OCI-LY7 (cell line): Measurements from ENCODE around the gene INSYN2B. TPM values are rescaled to one million over a fixed set of nuclear protein-coding genes. Genes with fewer than 3 reads are reported as not detected.

Experiments used
- BruUV-seq: library from RNA; stranded (reverse); fragments of 400-500 nt; replicated peaks from 2 replicates; lab custom pipeline; 2021; lab: Mats Ljungman, UMichigan
- CTCF ChIA-PET: fragments of 300-600 bp; sonication (Branson Sonifier 250); formaldehyde crosslinking; loops from one replicate; lab custom pipeline; 2022; ENCODE audit warnings: antibody characterized with exemption; ENCODE audit not compliant: unreplicated experiment; lab: Charles Lee
- POLR2A ChIA-PET: fragments of 300-600 bp; sonication (Branson Sonifier 250); formaldehyde crosslinking; loops from one replicate; lab custom pipeline; 2022; ENCODE audit warnings: antibody characterized with exemption; lab: Charles Lee
- DNase-seq: peaks from one replicate; pipeline ENCODE4 v3.0.0-alpha.2; 2015; ENCODE audit warnings: low spot score
- H2AFZ ChIP-seq: fragments of 200-600 bp; sonication (generic), shearing (Covaris generic); 2 replicates; pipeline ENCODE4 v1.6.1; 2014; ENCODE audit warnings: mild to moderate bottlenecking, antibody characterized with exemption, low read length, moderate library complexity
- H3K27ac ChIP-seq: fragments of 200-600 bp; sonication (generic); 2 replicates; pipeline ENCODE4 v1.5.1; 2014; ENCODE audit warnings: mixed run types, low read depth, mild to moderate bottlenecking, moderate library complexity, low read length, inconsistent platforms; ENCODE audit not compliant: poor library complexity, severe bottlenecking
- H3K36me3 ChIP-seq: fragments of 200-600 bp; sonication (generic); 2 replicates; pipeline ENCODE4 v1.6.1; 2014; ENCODE audit warnings: mild to moderate bottlenecking, antibody characterized with exemption, low read length, moderate library complexity, mixed read lengths; ENCODE audit not compliant: insufficient read depth
- H3K4me1 ChIP-seq: fragments of 200-600 bp; sonication (generic); 2 replicates; pipeline ENCODE4 v1.5.1; 2014; ENCODE audit warnings: mild to moderate bottlenecking, low read length; ENCODE audit not compliant: insufficient read depth, poor library complexity, severe bottlenecking
- H3K4me2 ChIP-seq: fragments of 200-600 bp; sonication (generic); 2 replicates; pipeline ENCODE4 v1.6.1; 2014; ENCODE audit warnings: mild to moderate bottlenecking, low read length
- H3K4me3 ChIP-seq: fragments of 200-600 bp; sonication (generic); 2 replicates; pipeline ENCODE4 v1.5.1; 2014; ENCODE audit warnings: mild to moderate bottlenecking, low read depth, low read length; ENCODE audit not compliant: poor library complexity, severe bottlenecking
- H3K79me2 ChIP-seq: fragments of 200-600 bp; sonication (generic); 2 replicates; pipeline ENCODE4 v1.6.1; 2016; ENCODE audit warnings: low read depth, mild to moderate bottlenecking, low read length, moderate library complexity, mixed read lengths; ENCODE audit not compliant: insufficient read depth
- H3K9me2 ChIP-seq: fragments of 200-600 bp; sonication (generic); 2 replicates; pipeline ENCODE4 v1.6.1; 2016; ENCODE audit warnings: mild to moderate bottlenecking, low read length, mixed read lengths; ENCODE audit not compliant: insufficient read depth
- H3K9me3 ChIP-seq: fragments of 200-600 bp; sonication (generic); 2 replicates; pipeline ENCODE4 v1.6.1; 2014; ENCODE audit warnings: mild to moderate bottlenecking, mixed run types, low read length, mixed read lengths
- H4K20me1 ChIP-seq: fragments of 200-600 bp; sonication (generic); 2 replicates; pipeline ENCODE4 v1.6.1; 2014; ENCODE audit warnings: mild to moderate bottlenecking, antibody characterized with exemption, low read length, moderate library complexity, mixed read lengths; ENCODE audit not compliant: insufficient read depth
- CTCF ChIP-seq: fragments of 200-600 bp; sonication (generic); conservative IDR thresholded peaks from 2 replicates; pipeline ENCODE4 v1.5.1; 2014; ENCODE audit warnings: mild to moderate bottlenecking, antibody characterized with exemption, low read length, moderate library complexity, mixed read lengths
- EZH2phosphoT487 ChIP-seq: fragments of 200-600 bp; sonication (generic); IDR thresholded peaks from 2 replicates; pipeline ENCODE4 v1.6.1; 2018; ENCODE audit warnings: low read depth, borderline replicate concordance, mild to moderate bottlenecking, mixed run types, antibody characterized with exemption, low read length, moderate library complexity, mixed read lengths
- intact Hi-C: fragments of 100-400 bp; cut with micrococcal nuclease; formaldehyde crosslinking; loops from one replicate; pipeline ENCODE4 v1.10.0; 2022; ENCODE audit not compliant: unreplicated experiment
- total RNA-seq, 2 experiments: library from RNA; depleted of rRNA in 1 of 2; stranded (reverse); fragments of >200 nt in 1 of 2; shearing (Covaris generic) in 1 of 2; gene quantifications; 2 replicates each; pipeline ENCODE4 v1.2.3, GENCODE V29; 2014 to 2022

Gene INSYN2B
- total RNA-seq, 2 experiments from 2014 or later: not detected

GRCh38 chr5:170025853-170026252 is 45.6 kb upstream of the INSYN2B start:
- no peaks in the 10 kb centered on the region for H3K9me2 ChIP-seq
- intact Hi-C loops: no loop called here
- no peaks in the 10 kb centered on the region for H3K9me3 ChIP-seq
- no peak overlapping the region for H2AFZ ChIP-seq
- H3K4me1 ChIP-seq: no peaks in the 10 kb centered on the region
- TF ChIP-seq EZH2phosphoT487: no peak
- no peak for TF ChIP-seq CTCF
- H3K4me3 ChIP-seq: no peak overlapping the region
- DNase-seq: no peak
- no peaks in the 10 kb centered on the region for H4K20me1 ChIP-seq
- H3K79me2 ChIP-seq: no peaks in the 10 kb centered on the region
- H3K36me3 ChIP-seq: peaks cover 69% of the 10 kb centered on the region
- ChIA-PET CTCF (interaction anchor here (0.6 kb wide), 1 partner anchor 469 kb away, joined by 3 read pairs; no protein-coding TSS in a partner anchor), POLR2A (interaction anchor here (0.6 kb wide), 1 partner anchor 56 kb away, joined by 3 read pairs; no protein-coding TSS in a partner anchor)
- no TSS peak for BruUV-seq
- H3K4me2 ChIP-seq: no peak overlapping the region
- no peak overlapping the region for H3K27ac ChIP-seq

DNA sequence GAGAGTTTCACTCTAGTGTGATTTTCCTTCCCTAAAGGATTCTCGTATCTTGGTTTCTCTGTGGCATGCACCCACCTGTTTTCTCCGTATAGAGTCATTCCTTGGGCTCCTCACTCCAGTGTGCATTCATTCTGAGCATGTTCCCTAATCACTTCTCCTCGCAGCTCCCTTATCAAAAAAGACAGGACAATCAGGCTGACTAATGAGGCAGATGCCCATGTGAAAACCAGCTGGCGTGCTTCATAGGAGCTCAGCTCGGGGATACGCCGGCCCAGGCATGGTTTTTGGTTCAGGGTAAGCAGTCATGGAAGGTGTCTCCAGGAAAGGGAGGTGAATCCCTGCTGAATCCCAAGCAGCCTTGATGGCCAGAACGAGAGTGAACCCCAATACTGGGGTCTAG is 41.2 kb upstream of the INSYN2B start:
- no peaks in the 10 kb centered on the region for H4K20me1 ChIP-seq
- POLR2A ChIA-PET: no interaction called here
- no TSS peak for BruUV-seq

More for the DNA sequence above, 41.2 kb upstream of the INSYN2B start:
- Histone ChIP-seq H3K4me3 (no peak overlapping the region), H3K9me3 (no peaks in the 10 kb centered on the region), H3K4me2 (no peak overlapping the region), H3K27ac (no peak overlapping the region), H3K36me3 (peaks cover 56% of the 10 kb centered on the region), H2AFZ (no peak overlapping the region), H3K79me2 (no peaks in the 10 kb centered on the region), H3K4me1 (no peaks in the 10 kb centered on the region), H3K9me2 (no peaks in the 10 kb centered on the region)
- DNase-seq: no peak
- CTCF ChIA-PET: interaction anchor here (0.6 kb wide), 1 partner anchor 181 kb away, joined by 3 read pairs; no protein-coding TSS in a partner anchor
- no peak for TF ChIP-seq EZH2phosphoT487
- no peak for TF ChIP-seq CTCF
- intact Hi-C loops: no loop called here
